Nephron (organoid): ENCODE measurements around the gene MEF2A.

Source experiments
- H3K27ac Mint-ChIP-seq, 3 experiments: 2 replicates each; pipeline ENCODE4 v1.8.0; 2020; ENCODE audit warnings: mixed read lengths in 3 of 3, mild to moderate bottlenecking in 2 of 3, moderate library complexity in 1 of 3
- H3K27me3 Mint-ChIP-seq: 2 replicates; pipeline ENCODE4 v1.8.0; 2021; ENCODE audit warnings: low read depth, mild to moderate bottlenecking, moderate library complexity, mixed read lengths
- H3K36me3 Mint-ChIP-seq: 2 replicates; pipeline ENCODE4 v1.8.0; 2020; ENCODE audit warnings: low read depth, mixed read lengths
- H3K4me1 Mint-ChIP-seq: 2 replicates; pipeline ENCODE4 v1.8.0; 2020; ENCODE audit warnings: mixed read lengths
- H3K4me3 Mint-ChIP-seq, 3 experiments: 2 replicates each; pipeline ENCODE4 v1.8.0; 2020; ENCODE audit warnings: mild to moderate bottlenecking in 3 of 3, mixed read lengths in 3 of 3, moderate library complexity in 2 of 3
- H3K9me3 Mint-ChIP-seq: 2 replicates; pipeline ENCODE4 v1.8.0; 2020; ENCODE audit warnings: mixed read lengths
- TF ChIP-seq, protein P1 (sequence below), 3 experiments: fragments of 200-600 bp; sonication (generic); IDR thresholded peaks; one replicate each; pipeline ENCODE4 v1.5.0; 2021; ENCODE audit warnings: antibody characterized with exemption in 3 of 3; ENCODE audit not compliant: unreplicated experiment in 3 of 3

Gene MEF2A

DNA sequence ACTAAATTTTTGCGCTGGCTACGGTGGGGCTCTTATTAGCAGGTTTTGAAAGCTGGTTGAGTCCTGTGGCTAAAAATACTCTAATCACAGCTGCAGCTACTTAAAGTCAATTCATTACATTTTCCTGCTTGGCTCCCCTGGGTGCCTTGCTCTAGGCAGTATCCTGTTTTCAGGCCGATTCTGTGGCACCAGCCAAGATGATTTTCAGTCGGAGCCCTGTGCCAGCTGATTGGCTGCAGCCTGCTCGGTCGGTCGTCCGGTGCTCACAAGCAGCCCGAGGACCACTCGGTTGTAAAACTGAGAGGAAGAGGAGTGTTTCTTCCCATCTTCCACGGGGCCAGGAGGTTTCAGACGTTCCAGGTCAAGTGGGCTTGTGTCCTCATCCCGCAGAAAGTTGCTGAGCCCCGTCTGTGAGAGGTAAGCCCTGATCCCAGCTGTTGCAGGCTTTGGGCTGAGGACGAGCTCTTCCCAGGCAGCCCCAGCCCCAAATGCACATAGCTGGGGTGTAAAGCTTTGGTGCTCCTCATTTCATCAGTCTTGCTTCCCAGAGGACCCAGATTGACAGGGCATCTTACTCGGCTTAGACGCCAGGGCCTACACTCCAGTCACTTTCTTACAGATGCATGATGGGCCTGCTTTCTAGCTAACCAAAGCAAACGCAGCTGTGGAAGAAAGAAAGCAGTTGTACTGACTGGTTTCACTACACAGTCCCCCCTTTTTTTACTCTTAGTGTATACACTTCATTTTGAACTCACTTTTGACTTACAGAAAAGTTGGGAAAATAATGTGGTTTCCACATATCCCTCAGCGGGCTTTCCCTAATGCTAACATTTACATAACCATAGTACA lies 151.6 kb downstream of the MEF2A start:
- no peaks in the 10 kb centered on the region for H3K27me3 Mint-ChIP-seq
- TF ChIP-seq, protein P1, sequence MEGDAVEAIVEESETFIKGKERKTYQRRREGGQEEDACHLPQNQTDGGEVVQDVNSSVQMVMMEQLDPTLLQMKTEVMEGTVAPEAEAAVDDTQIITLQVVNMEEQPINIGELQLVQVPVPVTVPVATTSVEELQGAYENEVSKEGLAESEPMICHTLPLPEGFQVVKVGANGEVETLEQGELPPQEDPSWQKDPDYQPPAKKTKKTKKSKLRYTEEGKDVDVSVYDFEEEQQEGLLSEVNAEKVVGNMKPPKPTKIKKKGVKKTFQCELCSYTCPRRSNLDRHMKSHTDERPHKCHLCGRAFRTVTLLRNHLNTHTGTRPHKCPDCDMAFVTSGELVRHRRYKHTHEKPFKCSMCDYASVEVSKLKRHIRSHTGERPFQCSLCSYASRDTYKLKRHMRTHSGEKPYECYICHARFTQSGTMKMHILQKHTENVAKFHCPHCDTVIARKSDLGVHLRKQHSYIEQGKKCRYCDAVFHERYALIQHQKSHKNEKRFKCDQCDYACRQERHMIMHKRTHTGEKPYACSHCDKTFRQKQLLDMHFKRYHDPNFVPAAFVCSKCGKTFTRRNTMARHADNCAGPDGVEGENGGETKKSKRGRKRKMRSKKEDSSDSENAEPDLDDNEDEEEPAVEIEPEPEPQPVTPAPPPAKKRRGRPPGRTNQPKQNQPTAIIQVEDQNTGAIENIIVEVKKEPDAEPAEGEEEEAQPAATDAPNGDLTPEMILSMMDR (IDR thresholded peaks at IDR 0.05; ENCODE audit: unreplicated experiment in 3 of 3): no peak
- peaks cover 56% of the 10 kb centered on the region for H3K36me3 Mint-ChIP-seq
- no peak overlapping the region for H3K4me3 Mint-ChIP-seq
- H3K9me3 Mint-ChIP-seq: peaks cover 9% of the 10 kb centered on the region
- H3K27ac Mint-ChIP-seq: peak overlapping the region; percentile 18 to 78 (median 37)
- peaks cover 61% of the 10 kb centered on the region for H3K4me1 Mint-ChIP-seq

DNA sequence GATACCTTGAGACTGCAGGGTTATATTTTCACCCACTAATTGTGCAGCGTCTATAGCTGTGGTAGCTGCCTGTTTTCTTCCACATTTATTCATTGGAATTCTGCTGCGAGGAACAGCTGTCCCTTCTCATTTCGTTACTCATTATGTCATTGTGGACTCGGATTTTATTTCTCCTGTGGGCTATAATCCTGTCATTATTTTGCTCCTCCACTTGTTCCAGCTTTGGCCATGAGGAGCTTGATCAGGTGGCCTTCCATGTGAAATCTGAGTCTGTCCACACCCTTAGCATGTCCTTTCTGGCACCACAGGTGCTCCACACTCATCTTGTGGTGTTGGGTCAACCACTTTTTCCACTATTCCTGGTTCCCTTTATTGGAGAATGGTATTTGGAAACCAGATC lies 152.6 kb downstream of the MEF2A start:
- Mint-ChIP-seq H3K36me3 (peaks cover 54% of the 10 kb centered on the region), H3K4me3 (peak overlapping the region in 1 of 3 experiments; percentile 21), H3K27ac (peak overlapping the region; percentile 18 to 78 (median 59))

DNA sequence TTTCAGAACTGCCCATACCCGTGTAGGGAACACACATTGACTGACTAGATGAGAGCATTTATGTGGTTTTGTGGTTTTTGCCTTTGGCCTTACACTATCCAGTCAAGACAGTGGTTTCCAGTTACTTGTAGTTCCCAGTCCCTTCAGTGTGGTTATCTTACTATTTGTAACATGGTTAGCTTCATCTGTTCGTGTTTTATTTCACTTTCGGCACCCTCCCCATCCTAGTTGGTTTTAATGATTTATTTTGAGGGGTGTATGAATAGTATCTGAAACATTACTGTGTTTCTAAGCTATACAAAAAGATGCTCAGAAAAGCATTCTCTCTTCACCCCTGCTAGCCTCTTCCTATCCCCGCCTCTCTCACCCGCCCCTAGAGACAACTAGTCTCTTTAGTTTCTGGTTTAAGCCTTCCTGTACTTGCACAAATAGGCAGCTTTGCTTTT lies 153.3 kb downstream of the MEF2A start:
- Mint-ChIP-seq H3K27me3 (no peaks in the 10 kb centered on the region), H3K4me1 (peaks cover 54% of the 10 kb centered on the region), H3K9me3 (peaks cover 18% of the 10 kb centered on the region), H3K4me3 (no peak overlapping the region), H3K27ac (peak overlapping the region; percentile 18 to 78 (median 59)), H3K36me3 (peaks cover 59% of the 10 kb centered on the region)
- TF ChIP-seq, protein P1 (IDR thresholded peaks at IDR 0.05; ENCODE audit: unreplicated experiment in 3 of 3): no peak

More for the DNA sequence above, 152.6 kb downstream of the MEF2A start:
- H3K9me3 Mint-ChIP-seq: peaks cover 12% of the 10 kb centered on the region
- TF ChIP-seq, protein P1 (IDR thresholded peaks at IDR 0.05; ENCODE audit: unreplicated experiment in 3 of 3): no peak
- no peaks in the 10 kb centered on the region for H3K27me3 Mint-ChIP-seq
- H3K4me1 Mint-ChIP-seq: peaks cover 54% of the 10 kb centered on the region

DNA sequence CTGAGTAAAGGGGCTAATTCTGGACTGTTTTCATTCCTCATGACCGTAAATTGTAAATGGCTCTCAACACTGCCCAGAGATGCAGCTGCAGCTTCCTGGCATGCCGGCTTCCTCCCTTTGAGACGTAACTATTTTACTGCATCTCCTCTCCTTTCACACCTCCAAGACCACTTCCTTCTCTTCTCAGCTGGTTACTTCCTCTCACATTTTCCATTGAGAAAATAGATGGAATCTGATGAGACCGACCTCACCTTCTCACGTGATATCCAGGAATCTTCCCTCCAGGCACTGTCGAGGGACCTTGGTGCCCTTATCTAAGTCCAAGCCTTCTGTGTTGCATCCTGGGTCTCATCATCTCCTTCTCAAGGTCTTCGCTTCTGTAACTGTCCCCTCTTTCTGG lies 154.7 kb downstream of the MEF2A start:
- Mint-ChIP-seq H3K9me3 (peaks cover 22% of the 10 kb centered on the region), H3K27me3 (no peaks in the 10 kb centered on the region), H3K36me3 (peaks cover 59% of the 10 kb centered on the region), H3K4me3 (no peak overlapping the region), H3K27ac (peak overlapping the region in 1 of 3 experiments; percentile 55), H3K4me1 (peaks cover 47% of the 10 kb centered on the region)
- TF ChIP-seq, protein P1 (IDR thresholded peaks at IDR 0.05; ENCODE audit: unreplicated experiment in 3 of 3): no peak

DNA sequence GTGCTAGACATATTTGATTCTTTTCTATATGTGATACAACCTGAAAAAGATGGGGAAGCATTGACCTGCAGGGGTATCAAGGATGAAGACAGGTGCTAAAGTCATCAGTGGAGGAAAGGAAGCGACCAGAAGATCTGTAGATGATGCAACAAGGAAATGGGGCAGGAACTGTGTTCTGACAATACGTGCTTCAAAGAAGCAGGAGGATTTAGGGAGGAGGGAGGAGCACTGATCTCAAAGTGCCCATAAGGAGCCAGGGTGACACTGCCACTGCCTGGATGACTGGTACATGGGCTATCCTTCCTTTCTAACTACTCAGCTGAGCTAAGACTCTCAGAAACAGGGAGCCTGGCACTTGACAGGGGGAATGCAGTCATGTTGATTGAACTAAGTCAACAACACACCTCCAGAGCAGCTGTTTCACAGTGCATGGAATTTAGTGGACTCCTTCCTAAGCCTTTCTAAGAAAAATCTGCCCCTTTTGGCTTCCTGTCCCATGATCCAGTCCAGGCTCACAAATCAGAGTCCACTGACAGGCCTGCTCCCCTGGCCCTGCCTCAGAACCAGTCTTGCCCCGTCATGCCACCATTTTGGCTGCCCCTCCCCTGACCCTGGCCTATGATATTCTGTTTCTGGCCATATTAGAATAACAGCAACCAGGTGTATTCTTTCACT lies 155.5 kb downstream of the MEF2A start:
- Mint-ChIP-seq H3K4me3 (no peak overlapping the region), H3K36me3 (peaks cover 62% of the 10 kb centered on the region), H3K9me3 (peaks cover 22% of the 10 kb centered on the region), H3K27me3 (no peaks in the 10 kb centered on the region), H3K27ac (peak overlapping the region in 1 of 3 experiments; percentile 55), H3K4me1 (peaks cover 42% of the 10 kb centered on the region)
- TF ChIP-seq, protein P1 (IDR thresholded peaks at IDR 0.05; ENCODE audit: unreplicated experiment in 3 of 3): no peak
